H1 (cell line): ENCODE measurements around the gene VSTM2L. TPM values are rescaled to one million over a fixed set of nuclear protein-coding genes. Genes with fewer than 3 reads are reported as not detected.

Experiments
- CTCF ChIA-PET: fragments of 300-600 bp; sonication (Branson Sonifier 250); formaldehyde crosslinking; loops from one replicate; lab custom pipeline; 2021; ENCODE audit not compliant: partially characterized antibody; lab: Charles Lee
- POLR2A ChIA-PET: fragments of 300-600 bp; sonication (Branson Sonifier 250); formaldehyde crosslinking; loops from one replicate; lab custom pipeline; 2021; ENCODE audit warnings: inconsistent platforms; ENCODE audit not compliant: partially characterized antibody; lab: Charles Lee
- DNase-seq, 2 experiments: peaks; one replicate each; pipeline versions ENCODE4 v3.0.0 to v3.0.0-alpha.2; 2010 to 2022; ENCODE audit warnings: low spot score in 2 of 2, low read depth in 1 of 2, mixed read lengths in 1 of 2
- FAIRE-seq: peaks from 2 replicates; lab custom pipeline; 2011; peaks lifted over from hg19 to GRCh38; lab: Jason Lieb, UNC
- H2AFZ ChIP-seq: 2 replicates; pipeline ENCODE4 v1.8.1; 2012; ENCODE audit warnings: low read length, inconsistent platforms
- H2AK5ac ChIP-seq: 2 replicates; pipeline ENCODE4 v1.6.1; 2013; ENCODE audit warnings: low read depth, low read length
- H2BK120ac ChIP-seq: replicated peaks from 2 replicates; pipeline ENCODE3; 2013; ENCODE audit warnings: low read depth, low read length, inconsistent platforms
- H2BK12ac ChIP-seq: 2 replicates; pipeline ENCODE4 v1.6.1; 2013; ENCODE audit warnings: low read depth, low read length
- H2BK15ac ChIP-seq: 2 replicates; pipeline ENCODE4 v1.6.1; 2013; ENCODE audit warnings: low read length
- H2BK20ac ChIP-seq: 2 replicates; pipeline ENCODE4 v1.6.1; 2013; ENCODE audit warnings: low read length
- H2BK5ac ChIP-seq: 2 replicates; pipeline ENCODE4 v1.6.1; 2013; ENCODE audit warnings: low read depth, low read length
- H3K14ac ChIP-seq: 2 replicates; pipeline ENCODE4 v1.6.1; 2013; ENCODE audit warnings: inconsistent platforms; ENCODE audit not compliant: insufficient read length
- H3K18ac ChIP-seq: 2 replicates; pipeline ENCODE4 v1.6.1; 2013; ENCODE audit warnings: low read length; ENCODE audit errors: extremely low read depth
- H3K23ac ChIP-seq: 2 replicates; pipeline ENCODE4 v1.6.1; 2013; ENCODE audit warnings: inconsistent platforms; ENCODE audit not compliant: insufficient read length
- H3K23me2 ChIP-seq: 2 replicates; pipeline ENCODE4 v1.6.1; 2013; ENCODE audit warnings: low read depth, low read length
- H3K27ac ChIP-seq: 2 replicates; pipeline ENCODE4 v1.6.1; 2011; ENCODE audit warnings: low read depth, low read length, inconsistent platforms
- H3K27me3 ChIP-seq, 4 experiments: replicated peaks in 1 of 4; 1 replicate in 1 of 4; 2 replicates in 3 of 4; pipeline versions ENCODE4 v1.6.1 to v1.8.1; 2011 to 2013; ENCODE audit warnings: low read length in 3 of 4, mild to moderate bottlenecking in 3 of 4, inconsistent platforms in 2 of 4, mixed read lengths in 2 of 4, moderate library complexity in 1 of 4; ENCODE audit not compliant: control insufficient read depth in 3 of 4, insufficient read depth in 3 of 4; ENCODE audit errors: extremely low read depth in 1 of 4
- H3K36me3 ChIP-seq, 4 experiments: 2 replicates each; pipeline versions ENCODE4 v1.6.1 to v1.8.1; 2011 to 2013; ENCODE audit warnings: mild to moderate bottlenecking in 4 of 4, low read length in 3 of 4, moderate library complexity in 2 of 4, control low read depth in 1 of 4, inconsistent platforms in 1 of 4; ENCODE audit not compliant: insufficient read depth in 4 of 4, control insufficient read depth in 2 of 4
- H3K4ac ChIP-seq: replicated peaks from 2 replicates; pipeline ENCODE3; 2013; ENCODE audit warnings: low read length, low read depth, mixed read lengths, inconsistent platforms; ENCODE audit not compliant: insufficient read length
- H3K4me1 ChIP-seq, 4 experiments: replicated peaks in 1 of 4; 1 replicate in 1 of 4; 2 replicates in 3 of 4; pipeline versions ENCODE4 v1.6.1 to v1.8.1; 2011 to 2013; ENCODE audit warnings: low read length in 3 of 4, inconsistent platforms in 2 of 4, mixed read lengths in 1 of 4; ENCODE audit not compliant: insufficient read depth in 4 of 4, control insufficient read depth in 3 of 4
- H3K4me2 ChIP-seq, 2 experiments: 2 replicates each; pipeline versions ENCODE4 v1.6.1 to v1.8.1; 2011 to 2013; ENCODE audit warnings: low read depth in 2 of 2, low read length in 2 of 2, control low read depth in 1 of 2, inconsistent platforms in 1 of 2, mild to moderate bottlenecking in 1 of 2; ENCODE audit not compliant: insufficient read depth in 1 of 2
- H3K4me3 ChIP-seq, 4 experiments: fragments of 200-600, 300-600 bp in 1 of 4; sonication (generic), shearing (Covaris generic), sonication (Bioruptor Twin) in 1 of 4; 2 replicates each; pipeline versions ENCODE4 v1.5.1 to v1.8.1; 2011 to 2016; ENCODE audit warnings: low read length in 4 of 4, low read depth in 3 of 4, control low read depth in 2 of 4, inconsistent platforms in 2 of 4, mild to moderate bottlenecking in 2 of 4, mixed read lengths in 1 of 4, moderate library complexity in 1 of 4; ENCODE audit not compliant: insufficient read depth in 2 of 4; ENCODE audit errors: extremely low read depth in 1 of 4
- H3K56ac ChIP-seq: replicated peaks from 2 replicates; pipeline ENCODE3; 2013; ENCODE audit warnings: low read depth, mild to moderate bottlenecking, mixed read lengths, low read length, inconsistent platforms; ENCODE audit not compliant: insufficient read length
- H3K79me1 ChIP-seq: 2 replicates; pipeline ENCODE4 v1.6.1; 2013; ENCODE audit warnings: low read depth, low read length, control low read depth
- H3K79me2 ChIP-seq, 2 experiments: 2 replicates each; pipeline versions ENCODE4 v1.6.1 to v1.8.1; 2012 to 2013; ENCODE audit warnings: low read length in 2 of 2, mild to moderate bottlenecking in 2 of 2, inconsistent platforms in 1 of 2; ENCODE audit not compliant: insufficient read depth in 2 of 2, control insufficient read depth in 1 of 2
- H3K9ac ChIP-seq, 4 experiments: replicated peaks in 1 of 4; 1 replicate in 1 of 4; 2 replicates in 3 of 4; pipeline versions ENCODE4 v1.6.1 to v1.8.1; 2011 to 2013; ENCODE audit warnings: low read depth in 3 of 4, low read length in 3 of 4, control low read depth in 2 of 4, mild to moderate bottlenecking in 2 of 4, moderate library complexity in 2 of 4, inconsistent platforms in 1 of 4; ENCODE audit errors: extremely low read depth in 1 of 4
- H3K9me3 ChIP-seq, 2 experiments: 2 replicates each; pipeline versions ENCODE4 v1.6.1 to v1.8.1; 2012 to 2013; ENCODE audit warnings: mild to moderate bottlenecking in 2 of 2, moderate library complexity in 2 of 2, control low read depth in 1 of 2, inconsistent platforms in 1 of 2, low read depth in 1 of 2, low read length in 1 of 2, mixed read lengths in 1 of 2; ENCODE audit not compliant: insufficient read depth in 2 of 2
- H4K20me1 ChIP-seq, 2 experiments: replicated peaks in 1 of 2; 2 replicates each; pipeline versions ENCODE3 to v1.8.1; 2011 to 2013; ENCODE audit warnings: inconsistent platforms in 2 of 2, low read length in 2 of 2, mild to moderate bottlenecking in 1 of 2; ENCODE audit not compliant: insufficient read depth in 2 of 2, control insufficient read depth in 1 of 2
- H4K5ac ChIP-seq: 2 replicates; pipeline ENCODE4 v1.6.1; 2013; ENCODE audit warnings: low read length, low read depth, mixed read lengths, inconsistent platforms; ENCODE audit not compliant: insufficient read length
- H4K8ac ChIP-seq: 2 replicates; pipeline ENCODE4 v1.8.0; 2013; ENCODE audit warnings: mild to moderate bottlenecking, moderate library complexity, low read length, inconsistent platforms; ENCODE audit not compliant: insufficient read depth; ENCODE audit errors: extremely low read depth
- H4K91ac ChIP-seq: replicated peaks from 2 replicates; pipeline ENCODE3; 2013; ENCODE audit warnings: low read length, mixed read lengths, inconsistent platforms; ENCODE audit not compliant: insufficient read length
- CREB1 ChIP-seq: IDR thresholded peaks from 2 replicates; pipeline ENCODE4 v1.6.1; 2012; ENCODE audit warnings: inconsistent platforms
- KDM1A ChIP-seq: fragments of 200-600, 300-600 bp; sonication (generic); IDR thresholded peaks from 2 replicates; pipeline ENCODE4 v1.7.1; 2016; ENCODE audit warnings: mild to moderate bottlenecking, low read length, borderline replicate concordance
- MAFK ChIP-seq: IDR thresholded peaks from 2 replicates; pipeline ENCODE4 v1.6.1; 2012; ENCODE audit warnings: low read depth, mild to moderate bottlenecking, improper control_type of control experiment, low read length
- RFX5 ChIP-seq: IDR thresholded peaks from 2 replicates; pipeline ENCODE4 v1.6.1; 2011; ENCODE audit warnings: low read depth, low read length, improper control_type of control experiment, borderline replicate concordance
- SIN3A ChIP-seq, 2 experiments: IDR thresholded peaks in 1 of 2; conservative IDR thresholded peaks in 1 of 2; 2 replicates each; pipeline ENCODE4 v1.6.1; 2011 to 2012; ENCODE audit warnings: low read length in 2 of 2, improper control_type of control experiment in 1 of 2, low read depth in 1 of 2, mild to moderate bottlenecking in 1 of 2
- WGBS, 2 experiments: shearing (Covaris generic) in 1 of 2; methylation state at CpG; one replicate each; pipeline versions ENCODE4 v1.1.6 to v1.1.7; 2013 to 2015; ENCODE audit warnings: low lambda C conversion rate in 2 of 2, mixed read lengths in 2 of 2, inconsistent platforms in 1 of 2, low coverage in 1 of 2, missing lambda C conversion rate in 1 of 2; ENCODE audit not compliant: insufficient replicate concordance in 2 of 2, insufficient coverage in 1 of 2, insufficient read length in 1 of 2; ENCODE audit errors: extremely low coverage in 1 of 2, missing lambda C conversion rate in 1 of 2; 5-methylcytosine and 5-hydroxymethylcytosine counted together
- polyA plus RNA-seq, 7 experiments: library from polyadenylated mRNA; depleted of rRNA in 3 of 7; stranded (reverse) in 5 of 7; unstranded in 2 of 7; fragments of >200 nt in 5 of 7; fragments of 200-250 nt in 2 of 7; gene quantifications; 1 replicate in 5 of 7; 2 replicates in 1 of 7; 4 replicates in 1 of 7; pipeline versions ENCODE4 v1.2.1 to v1.2.3, GENCODE V29; 2011 to 2013; ENCODE audit warnings: missing spikeins in 2 of 7, mixed read lengths in 2 of 7
- total RNA-seq: library from RNA; stranded (reverse); fragmentation: NEBNext Ultra II Directional; extraction: Animal tissue kit (Norgen Biotek cat#: 25700); gene quantifications from 2 replicates; pipeline ENCODE4 v1.2.1, GENCODE V29; 2021

VSTM2L gene
- total and polyA plus RNA-seq, 2 of the 8 experiments (the other 6 are each of a cell fraction or from before 2014, with no cell fraction given): 1.3 to 3.2 TPM

GRCh38 chr20:37919389-37920040, 16.6 kb downstream of the VSTM2L start:
- Histone ChIP-seq H3K23ac (no peak overlapping the region), H3K9me3 (no peaks in the 10 kb centered on the region), H3K79me1 (no peaks in the 10 kb centered on the region), H3K4me3 (no peak overlapping the region), H3K4me2 (no peak overlapping the region), H3K4ac (no peak overlapping the region), H4K5ac (no peak overlapping the region), H2BK12ac (no peak overlapping the region), H4K91ac (no peak overlapping the region), H3K18ac (no peak overlapping the region), H2BK15ac (no peak overlapping the region), H2AFZ (no peak overlapping the region), H3K27ac (no peak overlapping the region), H4K8ac (no peak overlapping the region), H3K23me2 (peaks cover 11% of the 10 kb centered on the region; the same call in 1 of the 2 replicates), H2BK20ac (no peak overlapping the region), H2BK5ac (no peak overlapping the region), H4K20me1 (peaks cover 0 to 1% of the 10 kb centered on the region in 2 experiments), H3K27me3 (no peaks in the 10 kb centered on the region; a peak in 2 of 7 replicates), H3K4me1 (peaks cover 4 to 18% (median 11%) of the 10 kb centered on the region in 4 experiments), H3K36me3 (no peaks in the 10 kb centered on the region), H3K14ac (no peak overlapping the region), H2AK5ac (no peak overlapping the region), H3K79me2 (no peaks in the 10 kb centered on the region), H3K56ac (no peak overlapping the region), H2BK120ac (no peak overlapping the region), H3K9ac (no peak overlapping the region)
- FAIRE-seq (no peak), DNase-seq (no peak)
- TF ChIP-seq SIN3A (conservative IDR thresholded peaks at IDR 0.05 in 1 of 2, IDR thresholded peaks at IDR 0.05 in 1 of 2; ENCODE audit: low read depth in 1 of 2, low read length in 2 of 2) (no peak), MAFK (no peak), CREB1 (no peak), KDM1A (no peak), RFX5 (no peak)
- WGBS, 2 experiments: 78% methylated on average over 5 of the region's 5 CpGs; no CpG with 5 or more reads in 1 of the 2 experiments
- ChIA-PET CTCF (interaction anchor here (0.8 to 4.8 kb wide), 8 partner anchors 9 to 162 kb away, joined by 3 to 21 read pairs (median 4); partner anchors contain the start of gene VSTM2L), POLR2A (interaction anchor here (1.0 to 1.2 kb wide), 3 partner anchors 15 to 672 kb away, joined by 3 read pairs; no protein-coding TSS in a partner anchor)
